Measurements from ENCODE around the gene KCNH8.

- no peak for TF ChIP-seq CTCF (IDR thresholded peaks at IDR 0.05; ENCODE audit: low read depth, low read length, poor library complexity, severe bottlenecking)
- no peak for TF ChIP-seq EZH2phosphoT487 (IDR thresholded peaks at IDR 0.05; ENCODE audit: borderline replicate concordance, low read length)
Observed at GRCh38 chr3:19267040-19267439, 118.7 kb downstream of the KCNH8 start.

Data from DOHH2 (cell line).